ENCODE results near the gene SRRM1. TPM values are rescaled to one million over a fixed set of nuclear protein-coding genes. Genes with fewer than 3 reads are reported as not detected.

SRRM1 gene
- total and polyA plus RNA-seq, 7 donors, result 31.2 to 78.4 (median 63.0) TPM

DNA sequence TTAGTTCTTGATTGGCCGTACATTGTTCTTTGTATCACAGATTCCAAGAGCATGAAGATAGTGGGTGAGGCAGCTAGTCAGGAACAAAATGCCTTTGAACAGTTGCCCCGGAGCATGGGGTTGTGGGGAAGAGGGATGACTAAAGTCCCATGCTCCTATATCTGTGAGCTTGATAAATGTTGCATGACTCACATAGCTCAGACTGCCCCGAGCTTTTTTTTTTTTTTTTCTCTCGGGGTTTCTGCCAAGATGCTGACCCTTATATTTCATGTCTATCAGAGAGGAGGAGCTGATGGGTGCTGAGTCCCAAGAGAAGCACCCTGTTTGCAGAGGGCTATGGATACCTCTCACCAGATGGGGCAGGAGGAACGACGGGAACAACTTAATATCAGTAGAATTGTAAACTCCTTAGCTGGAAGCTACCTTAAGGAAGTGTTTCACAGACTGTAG lies 40.6 kb downstream of the SRRM1 start:
- ATAC-seq, result peak in 3 of 4 donors; percentile 39 to 56 (median 47)

DNA sequence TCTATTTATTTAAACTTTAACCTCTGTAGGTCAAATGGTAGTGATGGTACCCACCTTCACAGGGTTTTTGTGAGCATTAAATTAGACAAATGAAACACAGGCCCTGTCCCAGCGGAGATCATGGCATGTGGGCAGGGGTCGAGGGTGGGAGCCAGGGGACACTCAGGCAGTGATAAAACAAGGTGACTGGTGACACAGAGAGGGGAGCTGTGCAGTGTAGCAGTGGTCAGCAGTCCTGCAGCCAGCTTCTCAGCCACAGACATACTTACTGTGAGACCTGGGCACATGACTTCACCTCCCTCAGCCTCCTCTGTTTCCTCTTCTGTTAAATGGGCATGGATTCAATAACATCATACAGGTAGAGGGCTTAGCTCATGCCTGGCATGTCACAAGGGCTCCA lies 44.9 kb downstream of the SRRM1 start:
- DNase-seq (no peak), ATAC-seq (no peak)
- H3K36me3 ChIP-seq (ENCODE audit: insufficient read depth in 1 of 2, low read depth in 1 of 2), result no peaks in the 10 kb centered on the region
- intact Hi-C loops (cut with DNase I), result loop anchor here (2.0 to 5.0 kb wide), 2 partner anchors 49 to 143 kb away; no protein-coding TSS in a partner anchor
- WGBS, 3 donors, result 75 to 91% (median 79%) methylated on average over 2 of the region's 2 CpGs
- H3K4me1 ChIP-seq, result no peaks in the 10 kb centered on the region
- H3K27me3 ChIP-seq (ENCODE audit: insufficient read depth in 3 of 3, low read length in 2 of 3), result no peaks in the 10 kb centered on the region
- no peak overlapping the region for H3K27ac ChIP-seq
- H3K4me3 ChIP-seq, result no peak overlapping the region
- TF ChIP-seq, protein P1, sequence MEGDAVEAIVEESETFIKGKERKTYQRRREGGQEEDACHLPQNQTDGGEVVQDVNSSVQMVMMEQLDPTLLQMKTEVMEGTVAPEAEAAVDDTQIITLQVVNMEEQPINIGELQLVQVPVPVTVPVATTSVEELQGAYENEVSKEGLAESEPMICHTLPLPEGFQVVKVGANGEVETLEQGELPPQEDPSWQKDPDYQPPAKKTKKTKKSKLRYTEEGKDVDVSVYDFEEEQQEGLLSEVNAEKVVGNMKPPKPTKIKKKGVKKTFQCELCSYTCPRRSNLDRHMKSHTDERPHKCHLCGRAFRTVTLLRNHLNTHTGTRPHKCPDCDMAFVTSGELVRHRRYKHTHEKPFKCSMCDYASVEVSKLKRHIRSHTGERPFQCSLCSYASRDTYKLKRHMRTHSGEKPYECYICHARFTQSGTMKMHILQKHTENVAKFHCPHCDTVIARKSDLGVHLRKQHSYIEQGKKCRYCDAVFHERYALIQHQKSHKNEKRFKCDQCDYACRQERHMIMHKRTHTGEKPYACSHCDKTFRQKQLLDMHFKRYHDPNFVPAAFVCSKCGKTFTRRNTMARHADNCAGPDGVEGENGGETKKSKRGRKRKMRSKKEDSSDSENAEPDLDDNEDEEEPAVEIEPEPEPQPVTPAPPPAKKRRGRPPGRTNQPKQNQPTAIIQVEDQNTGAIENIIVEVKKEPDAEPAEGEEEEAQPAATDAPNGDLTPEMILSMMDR (IDR thresholded peaks at IDR 0.05), result no peak
- no peaks in the 10 kb centered on the region for H3K9me3 ChIP-seq

More for the DNA sequence above, 40.6 kb downstream of the SRRM1 start:
- DNase-seq, result no peak
- no peaks in the 10 kb centered on the region for H3K4me1 ChIP-seq
- no peak overlapping the region for H3K4me3 ChIP-seq
- H3K27me3 ChIP-seq (ENCODE audit: insufficient read depth in 3 of 3, low read length in 2 of 3), result no peaks in the 10 kb centered on the region
- no peak overlapping the region for H3K27ac ChIP-seq
- no peaks in the 10 kb centered on the region for H3K9me3 ChIP-seq
- intact Hi-C loops (cut with DNase I), result no loop called here
- H3K36me3 ChIP-seq (ENCODE audit: insufficient read depth in 1 of 2, low read depth in 1 of 2), result no peaks in the 10 kb centered on the region
- 40 to 50% (median 42%) methylated on average over 6 of the region's 6 CpGs for WGBS, 3 donors
- TF ChIP-seq, protein P1 (IDR thresholded peaks at IDR 0.05), result no peak

DNA sequence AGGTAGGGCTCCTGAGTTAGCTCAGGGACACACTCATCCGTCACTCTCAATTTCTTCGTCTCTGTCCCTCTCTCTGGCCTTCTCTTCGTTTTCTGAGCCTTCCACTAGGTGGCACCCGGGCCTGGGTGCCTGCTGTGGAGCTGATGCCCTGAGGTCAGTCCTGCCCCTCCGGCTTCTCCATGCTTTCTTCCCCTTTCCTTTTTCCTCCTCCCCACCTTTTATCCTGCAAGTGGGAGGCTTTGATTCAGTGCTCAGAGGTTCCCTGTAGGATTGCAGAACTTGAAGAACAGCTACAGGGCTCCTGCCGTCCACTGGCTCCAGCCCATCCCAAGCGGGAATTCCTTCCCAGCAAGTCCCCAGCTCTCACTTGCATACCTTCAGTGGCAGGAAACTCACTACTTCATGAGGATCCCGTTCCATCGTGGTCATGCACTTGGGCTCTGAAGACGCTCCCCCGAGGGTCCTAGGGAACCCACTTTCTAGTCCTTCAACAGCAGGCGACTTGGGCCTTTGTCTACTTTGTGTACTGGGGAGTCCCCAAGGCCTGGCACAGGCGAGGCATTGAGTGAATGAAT lies 45.6 kb downstream of the SRRM1 start:
- DNase-seq, result peak; percentile 72 to 79
- ATAC-seq, result peak; percentile 80 to 93 (median 90)
- TF ChIP-seq, protein P1 (IDR thresholded peaks at IDR 0.05), result peak; percentile 89
- H3K9me3 ChIP-seq, result no peaks in the 10 kb centered on the region
- no peak overlapping the region for H3K27ac ChIP-seq
- H3K36me3 ChIP-seq (ENCODE audit: insufficient read depth in 1 of 2, low read depth in 1 of 2), result no peaks in the 10 kb centered on the region
- H3K4me3 ChIP-seq, result no peak overlapping the region
- H3K27me3 ChIP-seq (ENCODE audit: insufficient read depth in 3 of 3, low read length in 2 of 3), result no peaks in the 10 kb centered on the region
- 38 to 49% (median 46%) methylated on average over 13 of the region's 13 CpGs for WGBS, 3 donors
- intact Hi-C loops (cut with DNase I), result loop anchor here (2.0 to 5.0 kb wide), 2 partner anchors 49 to 142 kb away; no protein-coding TSS in a partner anchor
- H3K4me1 ChIP-seq, result no peaks in the 10 kb centered on the region

DNA sequence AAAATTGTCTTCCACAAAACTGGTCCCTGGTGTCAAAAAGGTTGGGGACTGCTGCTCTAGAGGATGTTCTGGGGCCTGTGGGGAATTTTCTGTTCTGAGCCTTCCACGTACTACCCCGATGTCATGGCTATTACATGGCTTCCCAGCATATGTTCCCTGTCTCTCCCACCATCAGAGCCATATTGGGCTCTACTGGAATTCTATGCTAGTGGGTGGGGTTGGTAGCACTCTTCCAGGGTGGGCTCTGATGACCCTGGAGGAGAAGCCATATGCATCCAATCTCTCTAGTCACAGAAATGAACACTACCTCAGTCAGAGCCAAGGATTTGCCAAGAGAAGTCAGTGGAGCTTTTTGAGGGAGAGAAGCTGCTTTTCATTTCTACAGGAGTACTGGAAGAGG lies 47.9 kb downstream of the SRRM1 start:
- H3K27ac ChIP-seq, result no peak overlapping the region
- TF ChIP-seq, protein P1 (IDR thresholded peaks at IDR 0.05), result no peak
- intact Hi-C loops (cut with DNase I), result no loop called here
- H3K36me3 ChIP-seq (ENCODE audit: insufficient read depth in 1 of 2, low read depth in 1 of 2), result no peaks in the 10 kb centered on the region
- no peak for DNase-seq
- WGBS, 3 donors, result 30 to 74% (median 45%) methylated on average over 2 of the region's 2 CpGs
- no peaks in the 10 kb centered on the region for H3K9me3 ChIP-seq
- no peak for ATAC-seq
- H3K4me3 ChIP-seq, result no peak overlapping the region
- peaks cover 0 to 2% (median 0%) of the 10 kb centered on the region in 3 donors for H3K27me3 ChIP-seq (ENCODE audit: insufficient read depth in 3 of 3, low read length in 2 of 3)
- H3K4me1 ChIP-seq, result peaks cover 4% of the 10 kb centered on the region
